ENCODE results near the gene ZNF638.
"Not testable (repeated sequence)": the region's sequence is repeated elsewhere in the genome, so short reads cannot be mapped to it uniquely, and the experiment has no call there.

Gene ZNF638

GRCh38 chr2:71331581-71332434 lies at the start of gene ZNF638:
Gene ZNF638 (plus strand): TSS chr2:71331782. CDS start chr2:71348955, 17,173 bp downstream.
- peak; percentile 94 for DNase-seq (ENCODE audit: low spot score)

- DNase-seq (ENCODE audit: low spot score): no peak
Observed at GRCh38 chr2:71281950-71282349, 49.6 kb upstream of the ZNF638 start.

- no peak for DNase-seq (ENCODE audit: low spot score)
Observed at GRCh38 chr2:71282493-71282892, 49.1 kb upstream of the ZNF638 start.

GRCh38 chr2:71283131-71283530 lies 48.5 kb upstream of the ZNF638 start:
- no peak for DNase-seq (ENCODE audit: low spot score)

GRCh38 chr2:71285706-71286105 lies 45.9 kb upstream of the ZNF638 start:
- no peak for DNase-seq (ENCODE audit: low spot score)

- peak; percentile 84 for DNase-seq (ENCODE audit: low spot score)
Observed at GRCh38 chr2:71291398-71291797, 40.2 kb upstream of the ZNF638 start.

- DNase-seq (ENCODE audit: low spot score): no peak
Observed at GRCh38 chr2:71292159-71292558, 39.4 kb upstream of the ZNF638 start.

- no peak for DNase-seq (ENCODE audit: low spot score)
Observed at GRCh38 chr2:71298914-71299313, 32.7 kb upstream of the ZNF638 start.

- DNase-seq (ENCODE audit: low spot score): no peak
Observed at GRCh38 chr2:71299507-71299906, 32.1 kb upstream of the ZNF638 start.

- DNase-seq (ENCODE audit: low spot score): no peak
Observed at GRCh38 chr2:71303849-71304248, 27.7 kb upstream of the ZNF638 start.

GRCh38 chr2:71306762-71307161 lies 24.8 kb upstream of the ZNF638 start:
- no peak for DNase-seq (ENCODE audit: low spot score)

- no peak for DNase-seq (ENCODE audit: low spot score)
Observed at GRCh38 chr2:71313016-71313766, 18.4 kb upstream of the ZNF638 start.

GRCh38 chr2:71317060-71317459 lies 14.5 kb upstream of the ZNF638 start:
- DNase-seq (ENCODE audit: low spot score): no peak

- not testable (repeated sequence) for DNase-seq (ENCODE audit: low spot score)
Observed at GRCh38 chr2:71317900-71318299, 13.7 kb upstream of the ZNF638 start.

GRCh38 chr2:71323386-71323785 lies 8.2 kb upstream of the ZNF638 start:
- DNase-seq (ENCODE audit: low spot score): no peak

GRCh38 chr2:71326968-71327367 lies 4.6 kb upstream of the ZNF638 start:
- DNase-seq (ENCODE audit: low spot score): no peak

GRCh38 chr2:71327916-71328315 lies 3.7 kb upstream of the ZNF638 start:
- no peak for DNase-seq (ENCODE audit: low spot score)

GRCh38 chr2:71330155-71330554 lies 1.4 kb upstream of the ZNF638 start:
- DNase-seq (ENCODE audit: low spot score): no peak

- no peak for DNase-seq (ENCODE audit: low spot score)
Observed at GRCh38 chr2:71330585-71331330, 824 bp upstream of the ZNF638 start.

GRCh38 chr2:71331331-71331580 lies 326 bp upstream of the ZNF638 start:
- DNase-seq (ENCODE audit: low spot score): not testable (repeated sequence)

GRCh38 chr2:71332435-71332796 lies 834 bp downstream of the ZNF638 start:
- no peak for DNase-seq (ENCODE audit: low spot score)

GRCh38 chr2:71333619-71334018 lies 2.0 kb downstream of the ZNF638 start:
- DNase-seq (ENCODE audit: low spot score): no peak

GRCh38 chr2:71336384-71336783 lies 4.8 kb downstream of the ZNF638 start:
- DNase-seq (ENCODE audit: low spot score): no peak
